GM10248 (cell line): ENCODE measurements around the gene PRKCB.

ENCODE experiments used
- CTCF ChIA-PET: fragments of 300-600 bp; sonication (Branson Sonifier 250); formaldehyde crosslinking; extraction: SDS; loops from one replicate; lab custom pipeline; 2021; ENCODE audit warnings: antibody characterized with exemption; lab: Yijun Ruan, JAX
- POLR2A ChIA-PET: fragments of 350-650 bp; sonication (Branson Sonifier 250); formaldehyde crosslinking; extraction: SDS; loops from one replicate; lab custom pipeline; 2020; ENCODE audit warnings: antibody characterized with exemption; lab: Yijun Ruan, JAX
- DNase-seq: peaks from one replicate; pipeline ENCODE4 v3.0.0; 2012; ENCODE audit errors: extremely low spot score
- TF ChIP-seq, protein P1 (sequence below): IDR thresholded peaks from 2 replicates; pipeline ENCODE4 v1.5.1; 2012; ENCODE audit warnings: mild to moderate bottlenecking, low read depth; ENCODE audit errors: extremely low read depth, missing control alignments, control extremely low read depth

Gene PRKCB

DNA sequence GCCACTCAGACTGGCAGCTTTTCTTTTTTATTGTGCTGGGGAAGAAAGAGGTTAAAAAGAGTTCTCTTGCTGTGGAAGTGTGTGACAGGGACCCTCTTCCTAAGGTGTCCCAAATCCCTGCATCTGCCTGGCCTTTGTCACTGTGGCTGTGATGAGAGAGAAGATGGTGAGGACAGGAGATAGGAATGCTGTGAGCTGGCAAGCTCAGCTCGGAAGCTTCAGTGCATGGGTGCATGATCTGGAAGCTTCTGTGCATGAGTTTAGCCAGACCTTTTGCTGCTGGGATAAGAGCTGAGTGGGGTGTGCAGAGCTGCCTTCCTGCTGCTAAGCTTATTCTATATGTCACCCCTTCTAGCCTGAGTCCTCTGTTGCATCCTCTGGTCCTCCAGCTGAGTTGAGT, 317.0 kb downstream of the PRKCB start:
- no peak for DNase-seq
- TF ChIP-seq, protein P1, sequence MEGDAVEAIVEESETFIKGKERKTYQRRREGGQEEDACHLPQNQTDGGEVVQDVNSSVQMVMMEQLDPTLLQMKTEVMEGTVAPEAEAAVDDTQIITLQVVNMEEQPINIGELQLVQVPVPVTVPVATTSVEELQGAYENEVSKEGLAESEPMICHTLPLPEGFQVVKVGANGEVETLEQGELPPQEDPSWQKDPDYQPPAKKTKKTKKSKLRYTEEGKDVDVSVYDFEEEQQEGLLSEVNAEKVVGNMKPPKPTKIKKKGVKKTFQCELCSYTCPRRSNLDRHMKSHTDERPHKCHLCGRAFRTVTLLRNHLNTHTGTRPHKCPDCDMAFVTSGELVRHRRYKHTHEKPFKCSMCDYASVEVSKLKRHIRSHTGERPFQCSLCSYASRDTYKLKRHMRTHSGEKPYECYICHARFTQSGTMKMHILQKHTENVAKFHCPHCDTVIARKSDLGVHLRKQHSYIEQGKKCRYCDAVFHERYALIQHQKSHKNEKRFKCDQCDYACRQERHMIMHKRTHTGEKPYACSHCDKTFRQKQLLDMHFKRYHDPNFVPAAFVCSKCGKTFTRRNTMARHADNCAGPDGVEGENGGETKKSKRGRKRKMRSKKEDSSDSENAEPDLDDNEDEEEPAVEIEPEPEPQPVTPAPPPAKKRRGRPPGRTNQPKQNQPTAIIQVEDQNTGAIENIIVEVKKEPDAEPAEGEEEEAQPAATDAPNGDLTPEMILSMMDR, result no peak
- ChIA-PET POLR2A (no interaction called here), CTCF (interaction anchor here (0.9 to 2.3 kb wide), 7 partner anchors 8 to 24 kb away, joined by 3 to 9 read pairs (median 4); no protein-coding TSS in a partner anchor)

DNA sequence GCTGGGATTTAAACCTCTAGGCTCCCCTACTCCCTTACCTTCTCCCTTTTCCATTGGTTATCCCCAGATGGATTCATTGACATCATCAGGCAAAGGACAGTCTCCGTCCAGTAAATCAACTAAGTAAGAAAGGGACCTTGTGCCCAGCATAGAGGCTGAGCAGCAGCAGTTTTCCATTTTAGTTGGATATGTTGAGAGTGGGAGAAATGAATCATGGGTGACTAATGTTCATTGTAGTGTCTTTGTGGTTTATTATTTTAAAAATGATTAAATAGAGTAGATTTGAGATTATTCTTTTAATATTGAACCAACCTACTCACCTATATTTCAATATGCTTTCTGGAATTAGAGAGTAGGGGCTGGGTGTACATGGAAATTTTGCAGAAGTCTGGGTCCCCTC, 321.0 kb downstream of the PRKCB start:
- POLR2A ChIA-PET, result no interaction called here
- CTCF ChIA-PET, result no interaction called here
- DNase-seq, result no peak
- TF ChIP-seq, protein P1, result no peak

DNA sequence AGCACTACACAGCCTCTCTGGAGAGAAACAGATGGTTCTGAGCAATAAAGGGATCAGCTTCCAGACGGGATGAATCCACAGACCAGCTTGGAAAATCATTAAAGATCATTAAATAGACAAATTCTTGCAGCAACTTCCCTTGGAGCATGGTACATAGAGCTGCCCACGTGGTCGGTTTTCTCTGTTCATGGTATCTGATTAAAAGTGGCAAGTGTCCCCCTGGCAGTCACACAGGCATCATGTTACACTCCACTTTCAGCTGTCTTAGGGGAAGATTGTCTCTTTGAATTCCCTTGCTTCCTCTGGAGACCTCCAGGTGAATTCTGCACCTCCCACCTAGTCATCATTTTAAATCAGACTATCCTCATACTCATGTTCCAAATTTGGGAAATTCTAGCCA, 328.2 kb downstream of the PRKCB start:
- CTCF ChIA-PET, result interaction anchor here (1.1 to 1.3 kb wide), 5 partner anchors 9 to 94 kb away, joined by 3 read pairs; no protein-coding TSS in a partner anchor
- POLR2A ChIA-PET, result no interaction called here
- no peak for DNase-seq
- TF ChIP-seq, protein P1, result no peak

DNA sequence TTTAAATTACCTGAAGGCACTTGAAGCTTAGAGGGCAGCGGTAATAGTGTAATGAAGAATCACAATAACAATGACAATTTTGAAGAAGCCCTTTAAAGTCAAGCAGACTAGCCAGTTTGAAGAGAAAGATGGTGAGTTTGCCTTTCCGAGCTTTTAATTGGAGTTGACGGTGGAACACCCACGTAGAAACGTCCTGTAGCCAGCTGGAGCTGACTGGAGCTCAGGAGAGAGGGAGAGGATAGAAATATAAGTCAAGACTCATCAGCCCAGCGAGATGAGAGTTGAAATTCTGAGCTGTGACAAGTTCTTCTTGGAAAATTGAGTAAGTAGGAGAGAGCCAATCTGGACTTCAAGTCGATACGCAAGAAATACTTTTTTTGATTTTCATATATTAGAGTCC, 328.6 kb downstream of the PRKCB start:
- no peak for DNase-seq
- TF ChIP-seq, protein P1, result no peak
- ChIA-PET CTCF (interaction anchor here (1.1 to 1.3 kb wide), 4 partner anchors 8 to 94 kb away, joined by 3 read pairs; no protein-coding TSS in a partner anchor), POLR2A (no interaction called here)

DNA sequence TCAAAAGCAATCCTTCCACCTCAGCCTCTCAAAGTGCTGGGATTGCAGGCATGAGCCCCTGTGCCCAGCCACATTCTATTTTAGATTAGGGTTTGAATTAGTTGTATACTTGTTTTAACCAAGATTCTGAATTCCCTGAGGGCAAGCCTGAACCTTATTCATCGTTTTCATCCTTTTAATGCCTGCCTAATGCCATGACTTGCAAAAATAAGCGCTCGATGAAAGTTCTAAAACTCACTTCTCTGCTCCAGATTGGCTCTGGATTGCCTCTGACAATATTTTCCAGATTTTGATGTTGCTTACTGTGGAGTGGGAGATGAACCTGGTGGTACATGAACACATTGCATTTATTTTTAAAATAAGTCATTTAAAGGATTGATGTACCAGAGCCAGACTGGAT, 329.5 kb downstream of the PRKCB start:
- TF ChIP-seq, protein P1, result no peak
- CTCF ChIA-PET, result no interaction called here
- no peak for DNase-seq
- POLR2A ChIA-PET, result no interaction called here

DNA sequence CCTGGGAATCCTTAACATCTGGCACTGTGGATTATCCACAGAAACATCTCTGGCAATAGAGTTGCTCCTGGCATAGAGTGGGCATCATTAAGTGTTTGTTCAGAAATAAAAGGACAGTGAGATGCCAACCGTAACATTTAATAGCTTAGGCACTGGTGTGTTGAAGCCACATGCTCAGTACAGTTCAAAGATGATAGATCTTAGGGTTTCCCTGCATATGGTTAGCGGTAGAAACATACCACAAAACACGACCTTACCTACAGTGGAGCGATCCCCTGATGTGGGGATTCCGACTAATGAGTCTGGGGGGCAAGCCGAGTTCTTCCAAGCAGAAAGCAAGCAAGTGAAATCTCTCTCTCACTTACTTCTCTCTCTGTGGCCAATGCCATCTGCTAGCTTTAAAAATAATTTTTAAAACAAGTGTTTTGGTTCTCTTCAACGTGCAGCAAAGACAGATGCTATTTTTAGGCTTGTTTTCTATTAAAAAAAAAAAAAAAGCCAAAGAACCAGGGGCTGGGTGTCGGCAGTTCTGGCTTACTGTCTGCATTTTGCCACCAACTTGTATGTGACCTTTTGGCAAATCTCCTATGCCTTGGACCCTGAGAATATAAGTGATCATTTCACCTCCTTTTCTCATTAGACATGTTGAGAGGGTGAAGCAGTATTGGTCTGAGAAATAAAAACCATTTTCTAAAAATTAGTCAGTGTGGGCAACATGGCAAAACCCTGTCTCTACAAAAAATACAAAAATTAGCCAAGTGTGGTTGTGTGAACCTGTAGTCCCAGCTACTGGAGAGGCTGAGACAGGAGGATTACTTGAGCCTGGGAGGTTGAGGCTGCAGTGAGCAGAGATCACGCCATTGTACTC, 331.1 kb downstream of the PRKCB start:
- ChIA-PET POLR2A (interaction anchor here (0.7 kb wide), 1 partner anchor 888 kb away, joined by 4 read pairs; no protein-coding TSS in a partner anchor), CTCF (interaction anchor here (1.4 to 1.5 kb wide), 2 partner anchors 13 to 69 kb away, joined by 4 to 5 read pairs; no protein-coding TSS in a partner anchor)
- TF ChIP-seq, protein P1, result no peak
- DNase-seq, result no peak
